GM23248 (cell line): ENCODE data around the gene TBC1D8. TPM values are rescaled to one million over a fixed set of nuclear protein-coding genes. Genes with fewer than 3 reads are reported as not detected.

Experiments
- DNase-seq: peaks from one replicate; pipeline ENCODE4 v3.0.0-alpha.2; 2015
- H2AFZ ChIP-seq: fragments of 200-600 bp; sonication (generic); 2 replicates; pipeline ENCODE4 v1.6.1; 2016; ENCODE audit warnings: antibody characterized with exemption
- H3F3A ChIP-seq: fragments of 200-600 bp; sonication (generic); 2 replicates; pipeline ENCODE4 v1.6.1; 2016; ENCODE audit warnings: mild to moderate bottlenecking, antibody characterized with exemption, mixed run types; ENCODE audit not compliant: insufficient read depth
- H3K27ac ChIP-seq: fragments of 200-600 bp; sonication (generic); 2 replicates; pipeline ENCODE4 v1.5.1; 2016; ENCODE audit warnings: mild to moderate bottlenecking
- H3K27me3 ChIP-seq: fragments of 200-600 bp; sonication (generic); replicated peaks from 2 replicates; pipeline ENCODE4 v1.6.1; 2016; ENCODE audit warnings: mild to moderate bottlenecking; ENCODE audit not compliant: insufficient read depth
- H3K36me3 ChIP-seq: fragments of 200-600 bp; sonication (generic); 2 replicates; pipeline ENCODE4 v1.6.1; 2016; ENCODE audit warnings: low read depth, mild to moderate bottlenecking
- H3K4me1 ChIP-seq: fragments of 200-600 bp; sonication (generic); 2 replicates; pipeline ENCODE4 v1.6.1; 2016; ENCODE audit warnings: mild to moderate bottlenecking; ENCODE audit not compliant: insufficient read depth
- H3K4me2 ChIP-seq: fragments of 200-600 bp; sonication (generic); one replicate; pipeline ENCODE4 v1.6.1; 2016; ENCODE audit warnings: mild to moderate bottlenecking; ENCODE audit not compliant: unreplicated experiment
- H3K4me3 ChIP-seq: fragments of 200-600 bp; sonication (generic); 2 replicates; pipeline ENCODE4 v1.5.1; 2016; ENCODE audit warnings: mild to moderate bottlenecking
- H3K79me2 ChIP-seq: fragments of 200-600 bp; sonication (generic); 2 replicates; pipeline ENCODE4 v1.6.1; 2016; ENCODE audit warnings: mild to moderate bottlenecking; ENCODE audit not compliant: insufficient read depth
- H3K9ac ChIP-seq: fragments of 200-600 bp; sonication (generic); 2 replicates; pipeline ENCODE4 v1.6.1; 2016; ENCODE audit warnings: mild to moderate bottlenecking
- H3K9me2 ChIP-seq: fragments of 200-600 bp; sonication (generic); 2 replicates; pipeline ENCODE4 v1.6.1; 2016; ENCODE audit warnings: mixed run types, mild to moderate bottlenecking, moderate library complexity; ENCODE audit not compliant: insufficient read depth
- H3K9me3 ChIP-seq: fragments of 200-600 bp; sonication (generic); one replicate; pipeline ENCODE4 v1.6.1; 2017; ENCODE audit warnings: low read depth
- H4K20me1 ChIP-seq: fragments of 200-600 bp; sonication (generic); 2 replicates; pipeline ENCODE4 v1.6.0; 2016; ENCODE audit not compliant: insufficient read depth
- EZH2 ChIP-seq: fragments of 200-600 bp; sonication (generic); IDR thresholded peaks from 2 replicates; pipeline ENCODE4 v1.6.1; 2018; ENCODE audit warnings: antibody characterized with exemption, mild to moderate bottlenecking; ENCODE audit not compliant: insufficient read depth, poor library complexity, severe bottlenecking
- EZH2phosphoT487 ChIP-seq: fragments of 200-600 bp; sonication (generic); IDR thresholded peaks from 2 replicates; pipeline ENCODE4 v1.6.1; 2018; ENCODE audit warnings: antibody characterized with exemption, moderate library complexity, mild to moderate bottlenecking, low read depth; ENCODE audit not compliant: insufficient read depth
- WGBS, 2 experiments: methylation state at CpG; one replicate each; pipeline ENCODE4 v1.1.6; 2015 to 2017; ENCODE audit warnings: low lambda C conversion rate in 2 of 2, low coverage in 1 of 2; ENCODE audit errors: missing lambda C conversion rate in 2 of 2; 5-methylcytosine and 5-hydroxymethylcytosine counted together
- in situ Hi-C: fragments of 300-500 bp; cut with MboI; formaldehyde crosslinking; loops from 2 replicates; pipeline ENCODE4 v1.15.0; 2020
- polyA plus RNA-seq: library from polyadenylated mRNA; unstranded; fragments of >200 nt; fragmentation: Nextera tagmentation; extraction: Ambion mirVana; gene quantifications from 2 replicates; pipeline ENCODE4 v1.2.1, GENCODE V29; 2016
- total RNA-seq: library from RNA; depleted of rRNA; stranded (reverse); fragments of >200 nt; shearing (Covaris generic); gene quantifications from 2 replicates; pipeline ENCODE4 v1.2.3, GENCODE V29; 2014

The TBC1D8 gene
- total and polyA plus RNA-seq, 2 experiments from 2014 or later: 2.5 to 2.6 TPM

GRCh38 chr2:101026253-101026701 is 124.9 kb downstream of the TBC1D8 start:
- WGBS, 2 experiments: 69 to 72% methylated on average over 9 of the region's 9 CpGs
- no peak for DNase-seq
- TF ChIP-seq EZH2phosphoT487 (no peak), EZH2 (no peak)
- in situ Hi-C loops: no loop called here
- H3K27ac ChIP-seq: no peak overlapping the region
- H3K9me3 ChIP-seq: no peaks in the 10 kb centered on the region
- H3K9me2 ChIP-seq: no peaks in the 10 kb centered on the region
- peaks cover 9% of the 10 kb centered on the region; the same call in 1 of the 2 replicates for H3F3A ChIP-seq
- no peaks in the 10 kb centered on the region for H3K36me3 ChIP-seq
- no peak overlapping the region for H3K4me3 ChIP-seq
- no peak overlapping the region for H3K4me2 ChIP-seq
- no peaks in the 10 kb centered on the region for H4K20me1 ChIP-seq
- no peak overlapping the region for H3K9ac ChIP-seq
- H3K27me3 ChIP-seq: no peaks in the 10 kb centered on the region
- H3K4me1 ChIP-seq: no peaks in the 10 kb centered on the region
- no peaks in the 10 kb centered on the region for H3K79me2 ChIP-seq
- no peak overlapping the region for H2AFZ ChIP-seq

DNA sequence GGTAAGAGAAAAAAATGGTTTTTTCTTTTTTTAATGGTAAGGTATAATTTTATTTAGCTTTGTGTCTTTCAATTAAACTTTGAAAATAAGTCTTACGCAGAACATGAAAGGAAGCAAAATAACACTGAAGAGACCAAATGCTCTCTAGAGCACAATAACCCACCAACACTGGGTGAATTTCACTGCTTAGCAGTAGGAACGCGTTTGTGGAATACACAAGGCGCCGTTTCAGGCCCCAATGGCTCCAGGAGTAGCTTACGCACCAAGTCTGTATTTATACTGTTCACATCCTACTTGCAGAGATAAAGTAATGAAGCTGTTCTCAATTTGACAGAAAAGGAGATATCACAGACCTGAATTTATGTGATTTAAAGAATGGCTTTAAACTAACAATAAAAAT is 125.6 kb downstream of the TBC1D8 start:
- Histone ChIP-seq H3K79me2 (no peaks in the 10 kb centered on the region), H3K4me1 (no peaks in the 10 kb centered on the region), H3K4me2 (no peak overlapping the region), H3F3A (peaks cover 9% of the 10 kb centered on the region; the same call in 1 of the 2 replicates), H3K9ac (no peak overlapping the region), H3K27me3 (no peaks in the 10 kb centered on the region), H3K9me3 (no peaks in the 10 kb centered on the region), H3K4me3 (no peak overlapping the region), H4K20me1 (no peaks in the 10 kb centered on the region), H3K36me3 (no peaks in the 10 kb centered on the region), H3K9me2 (no peaks in the 10 kb centered on the region), H3K27ac (no peak overlapping the region), H2AFZ (no peak overlapping the region)
- in situ Hi-C loops: no loop called here
- TF ChIP-seq EZH2: no peak
- no peak for TF ChIP-seq EZH2phosphoT487
- 91 to 95% methylated on average over 6 of the region's 6 CpGs for WGBS, 2 experiments
- DNase-seq: no peak

DNA sequence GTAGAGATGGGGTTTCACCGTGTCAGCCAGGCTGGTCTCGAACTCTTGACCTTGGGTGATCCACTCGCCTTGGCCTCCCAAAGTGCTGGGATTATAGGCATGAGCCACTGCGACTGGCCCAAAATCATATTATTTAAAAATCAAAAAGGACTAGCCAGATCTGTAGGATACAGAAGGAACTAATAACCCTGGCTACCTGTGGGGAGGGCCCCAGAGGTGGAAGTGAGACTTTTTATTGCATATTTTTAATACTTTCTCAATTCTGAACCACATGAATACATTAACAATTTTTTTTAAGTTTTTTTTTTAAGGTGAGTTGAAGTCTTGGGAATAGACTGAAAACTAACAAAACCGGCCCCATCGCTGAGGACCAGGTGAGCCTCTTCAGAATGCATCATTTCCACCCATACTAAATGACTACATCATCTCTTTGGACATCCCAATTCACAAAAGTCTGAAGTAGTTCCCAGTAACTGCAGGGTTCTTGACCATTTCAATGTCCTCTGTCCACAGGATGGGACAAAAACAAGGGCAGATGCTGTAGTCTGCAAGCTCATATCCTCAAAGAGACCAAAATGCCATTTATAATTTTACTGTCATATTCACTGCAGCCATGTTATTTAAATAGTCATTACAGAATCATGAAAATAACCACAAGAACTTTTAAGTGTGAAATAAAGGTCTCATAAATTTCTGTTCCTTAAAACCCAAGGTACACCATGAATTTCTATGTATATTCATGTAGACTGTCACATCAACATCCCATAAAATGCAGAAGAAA is 127.7 kb downstream of the TBC1D8 start:
- no peak for DNase-seq

DNA sequence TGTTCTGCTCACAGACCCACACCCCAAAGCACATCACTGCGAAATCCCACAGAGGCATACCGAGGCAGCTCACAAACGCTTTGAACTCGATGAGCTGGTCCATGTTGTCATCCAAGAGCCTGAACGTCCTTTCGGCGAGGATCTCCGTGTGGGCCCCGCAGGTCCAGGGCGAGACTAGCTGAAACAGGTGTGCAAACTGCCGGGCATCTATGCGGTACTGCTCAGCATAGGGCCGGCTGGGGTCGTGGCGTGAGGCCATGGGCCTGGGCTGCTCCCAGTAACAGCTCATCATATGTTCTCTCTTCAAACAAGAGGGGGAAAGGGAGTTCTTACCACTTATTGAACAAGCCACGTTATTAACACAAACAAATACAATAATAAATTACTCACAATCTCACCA is 129.0 kb downstream of the TBC1D8 start:
- Histone ChIP-seq H3K9me2 (no peaks in the 10 kb centered on the region), H3K4me3 (no peak overlapping the region), H4K20me1 (no peaks in the 10 kb centered on the region), H3K4me2 (no peak overlapping the region), H3F3A (peaks cover 13% of the 10 kb centered on the region; the same call in 1 of the 2 replicates), H3K36me3 (peaks cover 8% of the 10 kb centered on the region; the same call in 1 of the 2 replicates), H3K27me3 (no peaks in the 10 kb centered on the region), H3K27ac (no peak overlapping the region), H3K9me3 (no peaks in the 10 kb centered on the region), H3K4me1 (no peaks in the 10 kb centered on the region), H3K79me2 (no peaks in the 10 kb centered on the region), H3K9ac (no peak overlapping the region), H2AFZ (no peak overlapping the region)
- no peak for DNase-seq
- WGBS, 2 experiments: 79 to 80% methylated on average over 14 to 16 of the region's 16 CpGs
- in situ Hi-C loops: no loop called here
- TF ChIP-seq EZH2 (no peak), EZH2phosphoT487 (no peak)

More for the DNA sequence above, 127.7 kb downstream of the TBC1D8 start:
- Histone ChIP-seq H3K9me3 (no peaks in the 10 kb centered on the region), H3K36me3 (peaks cover 8% of the 10 kb centered on the region; the same call in 1 of the 2 replicates), H3K27me3 (no peaks in the 10 kb centered on the region), H2AFZ (no peak overlapping the region), H4K20me1 (no peaks in the 10 kb centered on the region), H3K4me1 (no peaks in the 10 kb centered on the region), H3K27ac (no peak overlapping the region), H3K4me2 (no peak overlapping the region), H3F3A (peaks cover 9% of the 10 kb centered on the region; the same call in 1 of the 2 replicates), H3K9ac (no peak overlapping the region), H3K9me2 (no peaks in the 10 kb centered on the region), H3K79me2 (no peaks in the 10 kb centered on the region), H3K4me3 (no peak overlapping the region)
- no peak for TF ChIP-seq EZH2
- no peak for TF ChIP-seq EZH2phosphoT487
- WGBS, 2 experiments: 97 to 98% methylated on average over 6 of the region's 6 CpGs
- in situ Hi-C loops: no loop called here
